ENCODE measurements around the gene IL36RN. TPM values are rescaled to one million over a fixed set of nuclear protein-coding genes. Genes with fewer than 3 reads are reported as not detected.

The IL36RN gene
- total and polyA plus RNA-seq, 12 donors, result not detected

DNA sequence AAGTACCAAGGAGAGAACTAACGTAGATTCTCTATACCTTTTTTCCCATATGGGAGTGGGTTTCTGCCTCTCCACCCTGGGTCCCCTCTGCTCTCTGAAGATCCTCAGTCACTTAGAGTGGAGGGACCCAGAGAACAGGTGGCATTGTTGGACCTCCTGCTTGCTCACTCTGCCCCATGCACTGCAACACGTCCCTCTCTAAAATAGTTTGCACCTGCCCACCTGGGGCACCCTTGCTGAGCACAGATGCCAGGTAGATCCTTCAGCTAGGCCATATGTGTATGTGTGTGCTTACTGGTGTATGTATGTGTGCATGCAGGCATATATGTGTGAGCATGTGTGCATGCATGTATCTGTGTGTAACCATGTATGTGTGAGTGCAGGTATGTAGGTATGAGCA lies 2.2 kb downstream of the IL36RN start:
- Histone ChIP-seq H3K27ac (no peak overlapping the region), H3K36me3 (replicated peaks in 1 of 2) (no peaks in the 10 kb centered on the region), H3K27me3 (peaks cover 4% of the 10 kb centered on the region), H3K4me3 (no peak overlapping the region), H3K9me3 (replicated peaks in 1 of 3) (no peaks in the 10 kb centered on the region), H3K4me1 (replicated peaks in 1 of 2) (no peaks in the 10 kb centered on the region)
- DNase-seq, result no peak
- WGBS, 4 donors, result 42 to 80% (median 77%) methylated on average over 2 of the region's 2 CpGs
- no peak for TF ChIP-seq POLR2A (IDR thresholded peaks at IDR 0.05)
- TF ChIP-seq, protein P1, sequence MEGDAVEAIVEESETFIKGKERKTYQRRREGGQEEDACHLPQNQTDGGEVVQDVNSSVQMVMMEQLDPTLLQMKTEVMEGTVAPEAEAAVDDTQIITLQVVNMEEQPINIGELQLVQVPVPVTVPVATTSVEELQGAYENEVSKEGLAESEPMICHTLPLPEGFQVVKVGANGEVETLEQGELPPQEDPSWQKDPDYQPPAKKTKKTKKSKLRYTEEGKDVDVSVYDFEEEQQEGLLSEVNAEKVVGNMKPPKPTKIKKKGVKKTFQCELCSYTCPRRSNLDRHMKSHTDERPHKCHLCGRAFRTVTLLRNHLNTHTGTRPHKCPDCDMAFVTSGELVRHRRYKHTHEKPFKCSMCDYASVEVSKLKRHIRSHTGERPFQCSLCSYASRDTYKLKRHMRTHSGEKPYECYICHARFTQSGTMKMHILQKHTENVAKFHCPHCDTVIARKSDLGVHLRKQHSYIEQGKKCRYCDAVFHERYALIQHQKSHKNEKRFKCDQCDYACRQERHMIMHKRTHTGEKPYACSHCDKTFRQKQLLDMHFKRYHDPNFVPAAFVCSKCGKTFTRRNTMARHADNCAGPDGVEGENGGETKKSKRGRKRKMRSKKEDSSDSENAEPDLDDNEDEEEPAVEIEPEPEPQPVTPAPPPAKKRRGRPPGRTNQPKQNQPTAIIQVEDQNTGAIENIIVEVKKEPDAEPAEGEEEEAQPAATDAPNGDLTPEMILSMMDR (IDR thresholded peaks at IDR 0.05), result no peak
- intact Hi-C loops (cut with DNase I), result no loop called here

DNA sequence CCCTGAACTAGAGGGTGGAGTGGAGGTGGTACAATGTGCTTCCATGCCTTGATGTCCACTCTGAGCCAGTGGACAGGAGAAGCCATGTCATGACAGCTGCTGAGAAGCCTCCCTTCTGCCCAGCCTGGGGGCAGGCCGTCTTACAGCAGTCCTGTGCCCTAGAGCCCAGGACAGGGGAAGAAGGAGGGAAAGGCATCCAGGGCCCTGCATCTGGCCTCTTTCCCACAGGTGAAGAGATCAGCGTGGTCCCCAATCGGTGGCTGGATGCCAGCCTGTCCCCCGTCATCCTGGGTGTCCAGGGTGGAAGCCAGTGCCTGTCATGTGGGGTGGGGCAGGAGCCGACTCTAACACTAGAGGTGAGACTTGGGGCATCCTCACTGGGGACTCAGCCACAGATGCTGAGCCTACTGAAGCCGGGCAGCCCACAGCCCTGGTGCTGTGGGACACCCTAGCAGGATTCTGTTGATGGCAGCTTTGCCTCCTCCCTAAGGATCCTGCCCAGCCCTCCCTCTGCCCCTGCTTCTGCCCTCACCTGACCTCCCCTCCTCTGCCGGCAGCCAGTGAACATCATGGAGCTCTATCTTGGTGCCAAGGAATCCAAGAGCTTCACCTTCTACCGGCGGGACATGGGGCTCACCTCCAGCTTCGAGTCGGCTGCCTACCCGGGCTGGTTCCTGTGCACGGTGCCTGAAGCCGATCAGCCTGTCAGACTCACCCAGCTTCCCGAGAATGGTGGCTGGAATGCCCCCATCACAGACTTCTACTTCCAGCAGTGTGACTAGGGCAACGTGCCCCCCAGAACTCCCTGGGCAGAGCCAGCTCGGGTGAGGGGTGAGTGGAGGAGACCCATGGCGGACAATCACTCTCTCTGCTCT lies 3.1 kb downstream of the IL36RN start:
- 83 to 87% (median 84%) methylated on average over 9 to 18 of the region's 18 CpGs for WGBS, 4 donors
- TF ChIP-seq, protein P1 (IDR thresholded peaks at IDR 0.05), result no peak
- no peak for TF ChIP-seq POLR2A (IDR thresholded peaks at IDR 0.05)
- Histone ChIP-seq H3K27ac (no peak overlapping the region), H3K27me3 (peaks cover 4% of the 10 kb centered on the region), H3K4me3 (no peak overlapping the region), H3K36me3 (replicated peaks in 1 of 2) (no peaks in the 10 kb centered on the region), H3K4me1 (replicated peaks in 1 of 2) (no peaks in the 10 kb centered on the region), H3K9me3 (replicated peaks in 1 of 3) (no peaks in the 10 kb centered on the region)
- intact Hi-C loops (cut with DNase I), result no loop called here
- no peak for DNase-seq

DNA sequence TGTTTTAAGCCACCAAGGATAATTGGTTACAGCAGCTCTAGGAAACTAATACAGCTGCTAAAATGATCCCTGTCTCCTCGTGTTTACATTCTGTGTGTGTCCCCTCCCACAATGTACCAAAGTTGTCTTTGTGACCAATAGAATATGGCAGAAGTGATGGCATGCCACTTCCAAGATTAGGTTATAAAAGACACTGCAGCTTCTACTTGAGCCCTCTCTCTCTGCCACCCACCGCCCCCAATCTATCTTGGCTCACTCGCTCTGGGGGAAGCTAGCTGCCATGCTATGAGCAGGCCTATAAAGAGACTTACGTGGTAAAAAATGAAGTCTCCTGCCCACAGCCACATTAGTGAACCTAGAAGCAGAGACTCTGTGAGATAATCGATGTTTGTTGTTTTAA lies 5.3 kb downstream of the IL36RN start:
- H3K27me3 ChIP-seq, result peaks cover 4% of the 10 kb centered on the region
- no peaks in the 10 kb centered on the region for H3K36me3 ChIP-seq (replicated peaks in 1 of 2)
- no peak overlapping the region for H3K27ac ChIP-seq
- H3K4me1 ChIP-seq (replicated peaks in 1 of 2), result no peaks in the 10 kb centered on the region
- no peak for DNase-seq
- no peak overlapping the region for H3K4me3 ChIP-seq
- intact Hi-C loops (cut with DNase I), result no loop called here
- WGBS, 4 donors, result 70 to 88% (median 80%) methylated on average over 5 of the region's 5 CpGs
- TF ChIP-seq, protein P1 (IDR thresholded peaks at IDR 0.05), result no peak
- no peak for TF ChIP-seq POLR2A (IDR thresholded peaks at IDR 0.05)
- no peaks in the 10 kb centered on the region for H3K9me3 ChIP-seq (replicated peaks in 1 of 3)

DNA sequence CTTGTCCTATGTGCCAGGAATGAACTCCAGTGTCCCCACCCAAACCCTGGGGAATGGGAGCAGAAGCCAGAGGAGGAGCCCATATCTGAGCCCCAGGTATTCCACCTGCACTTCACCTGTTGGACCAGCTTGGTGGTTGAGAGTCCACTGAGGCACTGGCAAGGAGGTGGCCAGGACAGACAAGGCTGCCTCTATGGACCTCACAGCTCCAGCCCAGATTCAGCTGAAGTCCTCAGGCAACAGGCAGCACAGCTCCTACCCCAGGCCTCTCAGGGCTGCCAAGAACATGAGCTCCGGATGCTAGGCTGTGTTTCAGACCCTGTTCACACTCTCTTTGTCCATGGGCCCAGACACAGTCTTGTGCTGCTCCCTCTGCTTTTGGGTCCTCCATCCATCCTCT lies 5.9 kb downstream of the IL36RN start:
- Histone ChIP-seq H3K4me1 (replicated peaks in 1 of 2) (no peaks in the 10 kb centered on the region), H3K4me3 (no peak overlapping the region), H3K9me3 (replicated peaks in 1 of 3) (no peaks in the 10 kb centered on the region), H3K27ac (no peak overlapping the region), H3K27me3 (peaks cover 4% of the 10 kb centered on the region), H3K36me3 (replicated peaks in 1 of 2) (no peaks in the 10 kb centered on the region)
- intact Hi-C loops (cut with DNase I), result no loop called here
- DNase-seq, result no peak
- 74 to 87% (median 78%) methylated on average over 1 of the region's 1 CpG for WGBS, 4 donors
- TF ChIP-seq POLR2A (IDR thresholded peaks at IDR 0.05), result no peak
- TF ChIP-seq, protein P1 (IDR thresholded peaks at IDR 0.05), result no peak

Measured in adrenal gland (tissue), 12 donors.